AG09309 (cell line): ENCODE results near the gene TMEM270.
A peak's percentile ranks its signal among the peaks of the same experiment; 100 is the strongest.

Source experiments
- DNase-seq: peaks from one replicate; pipeline ENCODE4 v3.0.0-alpha.2; 2010; ENCODE audit warnings: low read depth
- H3K4me3 ChIP-seq: 2 replicates; pipeline ENCODE4 v1.5.1; 2011; ENCODE audit warnings: mild to moderate bottlenecking, low read depth, low read length, moderate library complexity; ENCODE audit not compliant: control insufficient read depth
- CTCF ChIP-seq: IDR thresholded peaks from 2 replicates; pipeline ENCODE4 v1.5.1; 2011; ENCODE audit warnings: mild to moderate bottlenecking, low read depth, low read length, inconsistent platforms; ENCODE audit not compliant: insufficient read depth, control insufficient read depth; ENCODE audit errors: missing control alignments

Gene TMEM270

GRCh38 chr7:73890555-73891147 is 29.7 kb downstream of the TMEM270 start:
- no peak for TF ChIP-seq CTCF
- no peak for DNase-seq
- no peak overlapping the region for H3K4me3 ChIP-seq

DNA sequence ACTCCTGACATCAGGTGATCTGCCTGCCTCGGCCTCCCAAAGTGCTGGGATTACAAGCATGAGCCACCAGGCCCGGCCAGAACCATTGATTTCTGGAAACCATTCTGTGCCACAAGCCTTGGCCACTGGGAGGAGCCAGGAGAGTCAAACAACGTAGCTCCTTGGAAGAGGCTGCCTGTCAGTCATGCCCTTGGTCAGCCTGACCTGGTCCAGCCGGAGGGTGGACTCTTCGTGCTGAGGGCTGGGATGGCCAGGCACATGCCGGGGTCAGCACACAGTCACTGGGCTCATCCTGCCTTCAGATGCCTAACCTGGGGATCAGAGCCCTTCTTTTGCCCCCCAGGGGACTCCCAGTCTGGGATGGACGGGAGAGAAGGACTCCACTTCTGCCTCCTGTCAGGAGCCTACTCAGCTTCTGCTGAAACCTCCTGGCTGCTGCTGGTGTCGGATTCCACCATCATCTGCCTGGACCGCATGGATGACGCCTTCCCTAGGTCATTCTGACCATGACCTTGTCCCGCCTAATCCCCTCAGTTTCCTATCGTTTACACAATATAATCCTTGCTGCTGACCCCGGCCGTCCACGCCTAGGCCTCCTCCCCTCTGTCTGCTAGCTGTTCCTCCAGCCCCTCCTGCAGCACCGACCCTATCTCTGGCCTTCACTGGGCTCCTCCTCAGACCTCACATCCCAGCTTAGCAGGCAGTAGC is 30.4 kb downstream of the TMEM270 start:
- peak; percentile 20 for TF ChIP-seq CTCF
- no peak overlapping the region for H3K4me3 ChIP-seq
- no peak for DNase-seq

- DNase-seq: no peak
- no peak overlapping the region for H3K4me3 ChIP-seq
- no peak for TF ChIP-seq CTCF
Measured at GRCh38 chr7:73892003-73892999, 31.3 kb downstream of the TMEM270 start.

DNA sequence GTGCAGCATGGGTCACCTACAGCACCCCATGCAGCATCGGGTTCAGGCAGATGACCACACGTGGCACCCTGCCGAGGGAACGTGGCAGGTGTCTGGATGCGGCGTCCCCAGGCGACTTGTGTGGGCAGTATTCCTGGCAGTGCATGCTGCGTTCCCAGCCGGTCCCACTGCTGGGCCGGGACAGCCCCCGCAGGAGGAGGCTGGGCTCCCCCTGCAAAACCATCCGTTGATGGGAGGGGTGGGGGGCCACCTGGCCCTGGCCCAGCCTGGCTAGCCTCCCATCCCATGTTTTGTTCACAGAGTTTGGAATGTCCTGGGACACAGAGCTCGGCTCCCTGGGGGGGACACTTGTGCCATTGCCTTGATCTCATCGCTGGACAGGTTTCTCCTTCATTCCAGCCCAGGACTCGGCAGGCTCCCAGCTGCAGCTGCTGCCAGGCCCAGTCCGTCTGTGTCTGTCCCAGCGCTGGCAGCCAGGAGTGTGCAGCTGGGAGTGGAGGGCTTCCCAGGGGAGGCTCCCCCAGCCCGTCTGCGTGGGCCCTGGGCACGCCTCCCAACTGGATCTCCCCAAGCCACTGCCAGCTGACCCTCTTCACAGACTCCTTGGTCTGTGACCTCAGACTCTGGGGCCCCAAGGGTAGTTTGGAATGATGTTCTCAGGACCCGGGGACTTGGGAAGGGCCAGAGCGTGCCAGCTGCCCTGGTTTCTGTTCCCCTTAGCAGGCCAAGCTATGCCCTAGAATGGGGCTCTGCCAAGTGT is 32.6 kb downstream of the TMEM270 start:
- no peak overlapping the region for H3K4me3 ChIP-seq
- no peak for TF ChIP-seq CTCF
- DNase-seq: no peak

GRCh38 chr7:73894166-73894565 is 33.2 kb downstream of the TMEM270 start:
- no peak for TF ChIP-seq CTCF
- no peak for DNase-seq
- H3K4me3 ChIP-seq: no peak overlapping the region
